Measurements from ENCODE around the gene GLCCI1. TPM values are rescaled to one million over a fixed set of nuclear protein-coding genes. Genes with fewer than 3 reads are reported as not detected.

GLCCI1 gene
- polyA plus RNA-seq, 2 of the 4 experiments (the other 2 are of a cell fraction), result 1.2 to 2.8 TPM

GRCh38 chr7:8005279-8005678 is 36.7 kb downstream of the GLCCI1 start:
- H3K4me3 ChIP-seq, result no peak overlapping the region
- H3K4me1 ChIP-seq, result no peaks in the 10 kb centered on the region
- 43% methylated on average over 1 of the region's 1 CpG for WGBS (ENCODE audit: missing lambda C conversion rate)
- no peak for TF ChIP-seq ZFP36 (IDR thresholded peaks at IDR 0.05; ENCODE audit: borderline replicate concordance, partially characterized antibody)
- no peak for TF ChIP-seq CHD2 (IDR thresholded peaks at IDR 0.05; ENCODE audit: low read length, partially characterized antibody)
- no peak for TF ChIP-seq CEBPB (IDR thresholded peaks at IDR 0.05)
- TF ChIP-seq HDAC2 (IDR thresholded peaks at IDR 0.05), result no peak
- no peak for TF ChIP-seq BHLHE40 (IDR thresholded peaks at IDR 0.05; ENCODE audit: low read depth, low read length)
- no peak for TF ChIP-seq RFX5 (IDR thresholded peaks at IDR 0.05)
- no peak for TF ChIP-seq JUNB (IDR thresholded peaks at IDR 0.05)
- TF ChIP-seq RNF2 (IDR thresholded peaks at IDR 0.05; ENCODE audit: borderline replicate concordance, low read depth), result no peak
- TF ChIP-seq EP300 (IDR thresholded peaks at IDR 0.05), result no peak
- no peak for TF ChIP-seq JUN (IDR thresholded peaks at IDR 0.05)
- no peak for TF ChIP-seq GATA3 (IDR thresholded peaks at IDR 0.05; ENCODE audit: borderline replicate concordance)
- DNase-seq (ENCODE audit: low read depth in 1 of 2, low spot score in 1 of 2) (no peak), FAIRE-seq (no peak), ATAC-seq (no peak)
- no peak overlapping the region for H3K4me2 ChIP-seq
- CTCF ChIA-PET, result no interaction called here
- no peaks in the 10 kb centered on the region for H3K9me3 ChIP-seq
- POLR2A ChIA-PET, result no interaction called here
- H3K27ac ChIP-seq, result no peak overlapping the region

GRCh38 chr7:8014399-8014798 is 45.8 kb downstream of the GLCCI1 start:
- no peak overlapping the region for H3K4me3 ChIP-seq
- H3K4me1 ChIP-seq, result no peaks in the 10 kb centered on the region
- ChIA-PET CTCF (no interaction called here), POLR2A (no interaction called here)
- no peak for ATAC-seq
- H3K27ac ChIP-seq, result no peak overlapping the region
- TF ChIP-seq JUN (IDR thresholded peaks at IDR 0.05), result no peak
- TF ChIP-seq SMC3 (IDR thresholded peaks at IDR 0.05), result no peak
- TF ChIP-seq POLR2AphosphoS2 (conservative IDR thresholded peaks at IDR 0.05; ENCODE audit: low read length), result no peak
- TF ChIP-seq EHMT2 (IDR thresholded peaks at IDR 0.05; ENCODE audit: low read depth), result no peak
- no peak for DNase-seq (ENCODE audit: low read depth in 1 of 2, low spot score in 1 of 2)
- no peak for FAIRE-seq
- H3K4me2 ChIP-seq, result no peak overlapping the region
- H3K9me3 ChIP-seq, result no peaks in the 10 kb centered on the region

- no peak overlapping the region for H3K27ac ChIP-seq
- CTCF ChIA-PET, result no interaction called here
- H3K4me1 ChIP-seq, result no peaks in the 10 kb centered on the region
- POLR2A ChIA-PET, result no interaction called here
- no peaks in the 10 kb centered on the region for H3K9me3 ChIP-seq
- no peak for DNase-seq (ENCODE audit: low read depth in 1 of 2, low spot score in 1 of 2)
- TF ChIP-seq EHF (CRISPR knock-in tag; IDR thresholded peaks at IDR 0.05) (no peak), KDM1A (IDR thresholded peaks at IDR 0.05; ENCODE audit: low read depth) (no peak), BHLHE40 (IDR thresholded peaks at IDR 0.05; ENCODE audit: low read depth, low read length) (no peak)
- WGBS (ENCODE audit: missing lambda C conversion rate), result 92% methylated on average over 1 of the region's 1 CpG
- no peak overlapping the region for H3K4me3 ChIP-seq
- H3K4me2 ChIP-seq, result no peak overlapping the region
- ATAC-seq, result no peak
- no peak for FAIRE-seq
These were observed 46.6 kb downstream of the GLCCI1 start for GRCh38 chr7:8015100-8015745.

- TF ChIP-seq MAX (IDR thresholded peaks at IDR 0.05) (no peak), USF2 (IDR thresholded peaks at IDR 0.05) (no peak), MAFK (IDR thresholded peaks at IDR 0.05; ENCODE audit: partially characterized antibody) (no peak), NPAS2 (CRISPR knock-in tag; IDR thresholded peaks at IDR 0.05; ENCODE audit: borderline replicate concordance) (no peak)
- no peaks in the 10 kb centered on the region for H3K9me3 ChIP-seq
- no peaks in the 10 kb centered on the region for H3K4me1 ChIP-seq
- ChIA-PET POLR2A (no interaction called here), CTCF (no interaction called here)
- WGBS (ENCODE audit: missing lambda C conversion rate), result 87% methylated on average over 4 of the region's 4 CpGs
- no peak overlapping the region for H3K4me2 ChIP-seq
- DNase-seq (ENCODE audit: low read depth in 1 of 2, low spot score in 1 of 2) (no peak), FAIRE-seq (no peak), ATAC-seq (no peak)
- H3K4me3 ChIP-seq, result no peak overlapping the region
- H3K27ac ChIP-seq, result no peak overlapping the region
These were observed 47.1 kb downstream of the GLCCI1 start for GRCh38 chr7:8015746-8016120.
